SK-N-SH (cell line): ENCODE measurements around the gene FLT1. TPM values are rescaled to one million over a fixed set of nuclear protein-coding genes. Genes with fewer than 3 reads are reported as not detected.

ENCODE experiments used
- CTCF ChIA-PET: fragments of 300-600, 350-600 bp; formaldehyde crosslinking; extraction: SDS; loops from one replicate; lab custom pipeline; 2021; lab: Yijun Ruan, JAX
- POLR2A ChIA-PET: fragments of 350-600 bp; sonication (Branson Sonifier 250); formaldehyde crosslinking; extraction: SDS; loops from one replicate; lab custom pipeline; 2020; ENCODE audit warnings: antibody characterized with exemption, inconsistent platforms; lab: Yijun Ruan, JAX
- DNase-seq: peaks from one replicate; pipeline ENCODE4 v3.0.0; 2012
- H2AFZ ChIP-seq: fragments of 200-600 bp; sonication (generic); 2 replicates; pipeline ENCODE4 v1.8.1; 2016; ENCODE audit warnings: antibody characterized with exemption, mild to moderate bottlenecking, low read depth
- H3F3A ChIP-seq: fragments of 200-600 bp; sonication (generic); replicated peaks from 2 replicates; pipeline ENCODE3; 2016; ENCODE audit warnings: antibody characterized with exemption, mild to moderate bottlenecking; ENCODE audit not compliant: insufficient read depth
- H3K27ac ChIP-seq, 2 experiments: fragments of 200-500 bp in 1 of 2; fragments of 200-600 bp in 1 of 2; sonication (Bioruptor generic) in 1 of 2; sonication (generic), shearing (Covaris generic) in 1 of 2; 2 replicates each; pipeline versions ENCODE4 v1.5.1 to v1.6.1; 2014 to 2016; ENCODE audit warnings: low read depth in 2 of 2, inconsistent platforms in 1 of 2, low read length in 1 of 2, mild to moderate bottlenecking in 1 of 2, mixed read lengths in 1 of 2
- H3K27me3 ChIP-seq: fragments of 200-600 bp; sonication (generic), shearing (Covaris generic); 2 replicates; pipeline ENCODE4 v1.6.1; 2016; ENCODE audit warnings: mixed run types; ENCODE audit not compliant: insufficient read depth
- H3K36me3 ChIP-seq, 2 experiments: fragments of 200-500 bp in 1 of 2; fragments of 200-600 bp in 1 of 2; sonication (Bioruptor generic) in 1 of 2; sonication (generic) in 1 of 2; replicated peaks in 1 of 2; 2 replicates each; pipeline versions ENCODE3 to v1.5.1; 2014 to 2016; ENCODE audit warnings: low read length in 1 of 2, mild to moderate bottlenecking in 1 of 2; ENCODE audit not compliant: insufficient read depth in 2 of 2, control insufficient read depth in 1 of 2
- H3K4me1 ChIP-seq, 2 experiments: fragments of 200-500 bp in 1 of 2; fragments of 200-600 bp in 1 of 2; sonication (Bioruptor generic) in 1 of 2; sonication (generic), shearing (Covaris generic) in 1 of 2; 2 replicates each; pipeline versions ENCODE4 v1.5.1 to v1.6.1; 2014 to 2016; ENCODE audit warnings: low read depth in 1 of 2, low read length in 1 of 2, mixed run types in 1 of 2; ENCODE audit not compliant: insufficient read depth in 2 of 2, control insufficient read depth in 1 of 2
- H3K4me2 ChIP-seq: fragments of 200-600 bp; sonication (generic), shearing (Covaris generic); 2 replicates; pipeline ENCODE4 v1.6.1; 2017; ENCODE audit warnings: mixed run types
- H3K4me3 ChIP-seq, 2 experiments: fragments of 200-500 bp in 1 of 2; fragments of 200-600 bp in 1 of 2; sonication (Bioruptor generic) in 1 of 2; sonication (generic), shearing (Covaris generic) in 1 of 2; 2 replicates each; pipeline versions ENCODE4 v1.5.1 to v1.8.1; 2014 to 2016; ENCODE audit warnings: low read depth in 2 of 2, inconsistent platforms in 1 of 2, low read length in 1 of 2, mild to moderate bottlenecking in 1 of 2, mixed read lengths in 1 of 2, moderate library complexity in 1 of 2
- H3K79me2 ChIP-seq: fragments of 200-600 bp; sonication (generic); 2 replicates; pipeline ENCODE4 v1.8.1; 2017; ENCODE audit warnings: mild to moderate bottlenecking; ENCODE audit not compliant: insufficient read depth
- H3K9ac ChIP-seq: fragments of 200-600 bp; sonication (generic); 2 replicates; pipeline ENCODE4 v1.6.1; 2017; ENCODE audit warnings: mixed run types
- H3K9me2 ChIP-seq: fragments of 200-600 bp; sonication (generic); 2 replicates; pipeline ENCODE4 v1.6.1; 2017; ENCODE audit warnings: mixed run types
- H3K9me3 ChIP-seq: fragments of 200-600 bp; sonication (generic); 2 replicates; pipeline ENCODE4 v1.6.1; 2017; ENCODE audit warnings: mixed run types, mild to moderate bottlenecking, moderate library complexity
- H4K20me1 ChIP-seq: fragments of 200-600 bp; sonication (generic); 2 replicates; pipeline ENCODE4 v1.6.1; 2017; ENCODE audit warnings: mild to moderate bottlenecking, mixed run types; ENCODE audit not compliant: insufficient read depth
- CTCF ChIP-seq: fragments of 200-600 bp; sonication (generic); IDR thresholded peaks from 2 replicates; pipeline ENCODE4 v1.6.1; 2017; ENCODE audit warnings: antibody characterized with exemption, mild to moderate bottlenecking, moderate library complexity
- EZH2phosphoT487 ChIP-seq: fragments of 200-600 bp; sonication (generic); IDR thresholded peaks from 2 replicates; pipeline ENCODE4 v1.6.1; 2017; ENCODE audit warnings: low read depth, mixed run types, mild to moderate bottlenecking, antibody characterized with exemption, moderate library complexity, borderline replicate concordance
- FOSL2 ChIP-seq: IDR thresholded peaks from 2 replicates; pipeline ENCODE4 v1.4.0; 2012; ENCODE audit warnings: low read depth, mild to moderate bottlenecking, moderate library complexity, borderline replicate concordance
- NFIC ChIP-seq: IDR thresholded peaks from 2 replicates; pipeline ENCODE4 v1.4.0; 2012; ENCODE audit warnings: borderline replicate concordance
- POLR2AphosphoS5 ChIP-seq: IDR thresholded peaks from 2 replicates; pipeline ENCODE4 v1.6.1; 2012; ENCODE audit warnings: low read depth, low read length
- RCOR1 ChIP-seq: fragments of 150-350 bp; IDR thresholded peaks from 2 replicates; pipeline ENCODE4 v1.6.1; 2017; ENCODE audit warnings: antibody characterized with exemption, low read length
- RFX5 ChIP-seq: IDR thresholded peaks from 2 replicates; pipeline ENCODE4 v1.6.1; 2012; ENCODE audit warnings: mild to moderate bottlenecking, improper control_type of control experiment, low read length
- SMC3 ChIP-seq: IDR thresholded peaks from 2 replicates; pipeline ENCODE4 v1.6.1; 2012; ENCODE audit warnings: low read depth, low read length, improper control_type of control experiment
- TEAD4 ChIP-seq: IDR thresholded peaks from 2 replicates; pipeline ENCODE4 v1.4.0; 2012; ENCODE audit warnings: mild to moderate bottlenecking, borderline replicate concordance; ENCODE audit not compliant: insufficient read depth
- WGBS: methylation state at CpG from one replicate; pipeline ENCODE4 v1.1.6; 2017; ENCODE audit warnings: low lambda C conversion rate; 5-methylcytosine and 5-hydroxymethylcytosine counted together
- polyA plus RNA-seq, 3 experiments: library from polyadenylated mRNA; depleted of rRNA; stranded (reverse); fragments of >200 nt; gene quantifications; 2 replicates each; pipeline ENCODE4 v1.2.3, GENCODE V29; 2012

Gene FLT1
- polyA plus RNA-seq, 1 of the 3 experiments (the other 2 are of a cell fraction), result 0.20 TPM

DNA sequence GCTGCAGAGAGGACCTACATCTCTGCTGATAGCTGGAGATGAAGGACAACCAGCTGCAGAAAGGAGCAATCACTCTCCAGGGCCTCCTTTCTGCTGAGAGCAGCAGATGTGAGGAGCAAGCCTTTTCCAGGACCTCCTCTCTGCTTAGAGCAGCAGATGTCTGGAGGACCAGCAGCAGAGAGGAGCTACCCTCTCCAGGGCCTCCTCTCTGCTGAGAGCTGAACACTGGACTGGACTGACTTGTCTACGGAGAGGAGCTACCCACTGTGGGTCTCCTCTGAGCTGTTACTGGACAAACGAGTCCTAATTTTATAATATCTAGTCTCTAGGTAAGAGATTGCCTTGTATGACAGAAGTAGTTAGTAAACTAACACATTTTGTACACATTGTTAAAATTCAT lies 40.8 kb upstream of the FLT1 start:
- WGBS, result 40% methylated on average over 2 of the region's 2 CpGs
- Histone ChIP-seq H3K9me2 (no peaks in the 10 kb centered on the region), H3K9ac (no peak overlapping the region), H3K4me2 (no peak overlapping the region), H3K27me3 (peaks cover 37% of the 10 kb centered on the region; the same call in 1 of the 2 replicates), H3K79me2 (no peaks in the 10 kb centered on the region), H3K4me1 (no peaks in the 10 kb centered on the region), H2AFZ (no peak overlapping the region), H3F3A (no peaks in the 10 kb centered on the region), H3K4me3 (no peak overlapping the region), H3K9me3 (no peaks in the 10 kb centered on the region), H4K20me1 (no peaks in the 10 kb centered on the region), H3K36me3 (no peaks in the 10 kb centered on the region), H3K27ac (no peak overlapping the region)
- no peak for TF ChIP-seq FOSL2
- no peak for TF ChIP-seq POLR2AphosphoS5
- no peak for TF ChIP-seq NFIC
- no peak for TF ChIP-seq RCOR1
- TF ChIP-seq CTCF, result no peak
- no peak for DNase-seq
- CTCF ChIA-PET, result no interaction called here
- POLR2A ChIA-PET, result no interaction called here

- Histone ChIP-seq H3K9ac (no peak overlapping the region), H3K4me3 (no peak overlapping the region)
- POLR2A ChIA-PET, result no interaction called here
Measured at GRCh38 chr13:28534801-28535200, 39.9 kb upstream of the FLT1 start.

GRCh38 chr13:28534210-28534609 lies 39.3 kb upstream of the FLT1 start:
- Histone ChIP-seq H3F3A (no peaks in the 10 kb centered on the region), H3K27ac (no peak overlapping the region), H3K9me2 (no peaks in the 10 kb centered on the region), H4K20me1 (no peaks in the 10 kb centered on the region), H2AFZ (no peak overlapping the region), H3K4me3 (no peak overlapping the region), H3K36me3 (no peaks in the 10 kb centered on the region), H3K4me2 (no peak overlapping the region), H3K79me2 (no peaks in the 10 kb centered on the region), H3K9ac (no peak overlapping the region), H3K4me1 (no peaks in the 10 kb centered on the region), H3K9me3 (no peaks in the 10 kb centered on the region), H3K27me3 (peaks cover 41% of the 10 kb centered on the region; the same call in 1 of the 2 replicates)
- TF ChIP-seq EZH2phosphoT487 (no peak), RFX5 (no peak)
- ChIA-PET CTCF (no interaction called here), POLR2A (no interaction called here)
- WGBS, result 29% methylated on average over 5 of the region's 5 CpGs
- DNase-seq, result no peak

More at GRCh38 chr13:28534801-28535200, 39.9 kb upstream of the FLT1 start:
- Histone ChIP-seq H3F3A (no peaks in the 10 kb centered on the region), H3K4me1 (no peaks in the 10 kb centered on the region), H3K36me3 (no peaks in the 10 kb centered on the region), H3K79me2 (no peaks in the 10 kb centered on the region), H3K27me3 (peaks cover 41% of the 10 kb centered on the region; the same call in 1 of the 2 replicates), H3K9me3 (no peaks in the 10 kb centered on the region), H3K9me2 (no peaks in the 10 kb centered on the region), H2AFZ (no peak overlapping the region), H4K20me1 (no peaks in the 10 kb centered on the region), H3K4me2 (no peak overlapping the region), H3K27ac (no peak overlapping the region)
- TF ChIP-seq SMC3 (no peak), TEAD4 (no peak), FOSL2 (no peak)
- no peak for DNase-seq
- CTCF ChIA-PET, result no interaction called here
- no CpG with 5 or more reads among the region's 5 CpGs for WGBS
